GM12878 (cell line): ENCODE measurements around the gene EHHADH. TPM values are rescaled to one million over a fixed set of nuclear protein-coding genes. Genes with fewer than 3 reads are reported as not detected.

ENCODE experiments used
- ATAC-seq: fragments of 200-7000 bp; cut with Tn5 transposase; 3 replicates; pipeline ENCODE4 v1.9.1; 2020; ENCODE audit warnings: mild to moderate bottlenecking, moderate library complexity
- BruUV-seq: library from RNA; stranded (reverse); fragments of 400-500 nt; replicated peaks from 2 replicates; lab custom pipeline; 2021; lab: Mats Ljungman, UMichigan
- CTCF ChIA-PET: fragments of 300-600 bp; sonication (Branson Sonifier 250); formaldehyde crosslinking; extraction: SDS; loops from one replicate; lab custom pipeline; 2021; ENCODE audit warnings: inconsistent platforms; lab: Yijun Ruan, JAX
- POLR2A ChIA-PET: fragments of 350-600 bp; formaldehyde crosslinking; extraction: SDS; loops from one replicate; lab custom pipeline; 2021; ENCODE audit warnings: inconsistent platforms; lab: Charles Lee
- RAD21 ChIA-PET: fragments of 300-600 bp; sonication (Branson Sonifier 250); formaldehyde crosslinking; loops from one replicate; lab custom pipeline; 2023; ENCODE audit warnings: antibody characterized with exemption; ENCODE audit not compliant: unreplicated experiment; lab: Charles Lee
- SMC1A ChIA-PET: fragments of 300-600 bp; sonication (Branson Sonifier 250); formaldehyde crosslinking; loops from one replicate; lab custom pipeline; 2023; ENCODE audit not compliant: unreplicated experiment, uncharacterized antibody; lab: Charles Lee
- DNase-seq: peaks from one replicate; pipeline ENCODE4 v3.0.0-alpha.2; 2011; ENCODE audit warnings: low read depth, low spot score
- FAIRE-seq: peaks from 3 replicates; lab custom pipeline; 2011; peaks lifted over from hg19 to GRCh38; lab: Jason Lieb, UNC
- H2AFZ ChIP-seq: 2 replicates; pipeline ENCODE4 v1.6.0; 2011; ENCODE audit warnings: low read depth, low read length, control low read depth; ENCODE audit not compliant: control insufficient read depth
- H3K27ac ChIP-seq: 2 replicates; pipeline ENCODE4 v1.5.1; 2011; ENCODE audit warnings: control low read depth; ENCODE audit not compliant: control insufficient read depth, insufficient read depth
- H3K27me3 ChIP-seq, 2 experiments: replicated peaks in 1 of 2; 2 replicates each; pipeline versions ENCODE4 v1.6.0 to v1.6.1; 2011; ENCODE audit warnings: low read length in 1 of 2; ENCODE audit not compliant: control insufficient read depth in 2 of 2, insufficient read depth in 2 of 2
- H3K36me3 ChIP-seq, 2 experiments: 2 replicates each; pipeline ENCODE4 v1.5.1; 2011; ENCODE audit warnings: low read length in 1 of 2; ENCODE audit not compliant: control insufficient read depth in 2 of 2, insufficient read depth in 2 of 2
- H3K4me1 ChIP-seq: 2 replicates; pipeline ENCODE4 v1.6.1; 2011; ENCODE audit warnings: mild to moderate bottlenecking, low read length, moderate library complexity, mixed read lengths; ENCODE audit not compliant: control insufficient read depth, insufficient read depth
- H3K4me2 ChIP-seq: 2 replicates; pipeline ENCODE4 v1.6.0; 2011; ENCODE audit warnings: control low read depth; ENCODE audit not compliant: control insufficient read depth, insufficient read depth
- H3K4me3 ChIP-seq: fragments of 200-600 bp; sonication (generic); 2 replicates; pipeline ENCODE4 v1.5.1; 2016
- H3K79me2 ChIP-seq: 2 replicates; pipeline ENCODE4 v1.6.0; 2011; ENCODE audit warnings: low read length; ENCODE audit not compliant: control insufficient read depth, insufficient read depth
- H3K9ac ChIP-seq: 2 replicates; pipeline ENCODE4 v1.8.0; 2011; ENCODE audit warnings: low read length, control low read depth, mixed read lengths; ENCODE audit not compliant: control insufficient read depth, insufficient read depth
- H3K9me3 ChIP-seq: replicated peaks from 3 replicates; pipeline ENCODE4 v1.5.1; 2011; ENCODE audit warnings: mild to moderate bottlenecking, low read length; ENCODE audit not compliant: control insufficient read depth, insufficient read depth
- H4K20me1 ChIP-seq: 2 replicates; pipeline ENCODE4 v1.6.0; 2011; ENCODE audit not compliant: control insufficient read depth, insufficient read depth
- ATF2 ChIP-seq: IDR thresholded peaks from 2 replicates; pipeline ENCODE4 v1.6.1; 2012; ENCODE audit warnings: low read length, inconsistent platforms
- BCL11A ChIP-seq: IDR thresholded peaks from 2 replicates; pipeline ENCODE4 v1.6.1; 2011; ENCODE audit warnings: low read depth, low read length
- CREB1 ChIP-seq: IDR thresholded peaks from 2 replicates; pipeline ENCODE4 v1.6.1; 2012; ENCODE audit warnings: low read depth, mild to moderate bottlenecking, inconsistent platforms
- ETV6 ChIP-seq, 2 experiments: fragments of 450-650 bp in 1 of 2; IDR thresholded peaks in 1 of 2; conservative IDR thresholded peaks in 1 of 2; 2 replicates each; pipeline ENCODE4 v1.6.1; 2014; ENCODE audit warnings: antibody characterized with exemption in 1 of 2, borderline replicate concordance in 1 of 2, low read depth in 1 of 2, mild to moderate bottlenecking in 1 of 2, moderate library complexity in 1 of 2
- FOXM1 ChIP-seq: IDR thresholded peaks from 2 replicates; pipeline ENCODE4 v1.6.1; 2012; ENCODE audit warnings: low read depth, mild to moderate bottlenecking, inconsistent platforms, low read length, moderate library complexity
- HDAC2 ChIP-seq: fragments of 200-600 bp; sonication (generic); IDR thresholded peaks from 2 replicates; pipeline ENCODE4 v1.6.1; 2017
- HDAC6 ChIP-seq: fragments of 200-600 bp; sonication (generic); IDR thresholded peaks from one replicate; pipeline ENCODE4 v1.8.0; 2017; ENCODE audit warnings: antibody characterized with exemption; ENCODE audit not compliant: unreplicated experiment
- JUNB ChIP-seq: IDR thresholded peaks from 2 replicates; pipeline ENCODE4 v1.6.1; 2016; ENCODE audit warnings: antibody characterized with exemption, mild to moderate bottlenecking
- KLF5 ChIP-seq: fragments of 450-650 bp; IDR thresholded peaks from 2 replicates; pipeline ENCODE4 v1.6.1; 2014; ENCODE audit warnings: mild to moderate bottlenecking; ENCODE audit not compliant: partially characterized antibody
- NBN ChIP-seq: fragments of 450-650 bp; IDR thresholded peaks from 2 replicates; pipeline ENCODE4 v1.6.1; 2016
- NR2F1 ChIP-seq: fragments of 450-650 bp; conservative IDR thresholded peaks from 2 replicates; pipeline ENCODE4 v1.6.1; 2017; ENCODE audit warnings: mild to moderate bottlenecking
- NRF1 ChIP-seq: conservative IDR thresholded peaks from 2 replicates; pipeline ENCODE4 v1.6.1; 2011; ENCODE audit warnings: mild to moderate bottlenecking, low read depth, low read length, improper control_type of control experiment
- PAX8 ChIP-seq: fragments of 450-650 bp; IDR thresholded peaks from 2 replicates; pipeline ENCODE4 v1.6.1; 2017; ENCODE audit warnings: mild to moderate bottlenecking, moderate library complexity
- RAD51 ChIP-seq: fragments of 450-650 bp; IDR thresholded peaks from 2 replicates; pipeline ENCODE4 v1.6.1; 2016; ENCODE audit warnings: moderate library complexity, mild to moderate bottlenecking, inconsistent platforms
- SMAD1 ChIP-seq: fragments of 450-650 bp; IDR thresholded peaks from 2 replicates; pipeline ENCODE4 v1.6.1; 2018; ENCODE audit warnings: mild to moderate bottlenecking, low read depth; ENCODE audit not compliant: partially characterized antibody
- SMC3 ChIP-seq: IDR thresholded peaks from 2 replicates; pipeline ENCODE4 v1.6.1; 2011; ENCODE audit warnings: low read length, improper control_type of control experiment, borderline replicate concordance
- STAT1 ChIP-seq: fragments of 450-650 bp; conservative IDR thresholded peaks from 2 replicates; pipeline ENCODE4 v1.6.1; 2014; ENCODE audit warnings: antibody characterized with exemption, mild to moderate bottlenecking
- SUPT20H ChIP-seq: IDR thresholded peaks from 2 replicates; pipeline ENCODE4 v1.6.1; 2011; ENCODE audit warnings: low read depth, mild to moderate bottlenecking, low read length, moderate library complexity, borderline replicate concordance; ENCODE audit not compliant: control insufficient read depth
- TAF1 ChIP-seq: IDR thresholded peaks from 2 replicates; pipeline ENCODE4 v1.6.1; 2011; ENCODE audit warnings: mild to moderate bottlenecking, low read depth, low read length, borderline replicate concordance
- TCF7 ChIP-seq: IDR thresholded peaks from 2 replicates; pipeline ENCODE4 v1.6.1; 2014; ENCODE audit warnings: antibody characterized with exemption, borderline replicate concordance
- YY1 ChIP-seq: IDR thresholded peaks from 2 replicates; pipeline ENCODE4 v1.6.1; 2011; ENCODE audit warnings: low read depth, mild to moderate bottlenecking, low read length
- WGBS: methylation state at CpG from one replicate; pipeline ENCODE4 v1.1.6; 2016; ENCODE audit warnings: low lambda C conversion rate; ENCODE audit not compliant: insufficient replicate concordance, insufficient coverage; ENCODE audit errors: missing lambda C conversion rate; 5-methylcytosine and 5-hydroxymethylcytosine counted together
- in situ Hi-C: fragments of 300-500 bp; cut with MboI; formaldehyde crosslinking; loops from 9 replicates; pipeline ENCODE4 v1.14.3; 2018; ENCODE audit warnings: mixed read lengths
- intact Hi-C: fragments of 100-400 bp; cut with micrococcal nuclease; formaldehyde crosslinking; loops from one replicate; pipeline ENCODE4 v1.14.2; 2022; ENCODE audit not compliant: unreplicated experiment
- polyA plus RNA-seq, 11 experiments: library from polyadenylated mRNA; depleted of rRNA in 4 of 11; unstranded in 6 of 11; stranded (reverse) in 5 of 11; fragments of >200 nt; fragmentation: Nextera tagmentation in 4 of 11; fragmentation: Illumina TruSeq in 1 of 11; extraction: Ambion mirVana in 4 of 11; extraction: Trizol in 1 of 11; gene quantifications; 1 replicate in 1 of 11; 2 replicates in 10 of 11; pipeline versions ENCODE4 v1.2.1 to v1.2.3, GENCODE V29; 2011 to 2016; ENCODE audit warnings: inconsistent platforms in 2 of 11, missing spikeins in 2 of 11, low read depth in 1 of 11
- total RNA-seq, 4 experiments: library from RNA; depleted of rRNA in 3 of 4; stranded (reverse); fragments of >200 nt in 3 of 4; fragmentation: Illumina TruSeq in 1 of 4; extraction: Trizol in 1 of 4; gene quantifications; 2 replicates each; pipeline versions ENCODE4 v1.2.1 to v1.2.3, GENCODE V29; 2013 to 2021

Gene EHHADH
- total and polyA plus RNA-seq, 10 of the 15 experiments (the other 5 are each of a cell fraction or from before 2014, with no cell fraction given): 0.96 to 8.4 (median 5.3) TPM

- ATAC-seq (no peak), DNase-seq (no peak), FAIRE-seq (no peak)
- ChIA-PET SMC1A (no interaction called here), CTCF (no interaction called here), RAD21 (interaction anchor here (1.5 kb wide), 1 partner anchor 33 kb away, joined by 3 read pairs; no protein-coding TSS in a partner anchor), POLR2A (no interaction called here)
- 78% methylated on average over 5 of the region's 5 CpGs for WGBS
- intact Hi-C loops: no loop called here
- Histone ChIP-seq H2AFZ (no peak overlapping the region), H3K27ac (no peak overlapping the region), H3K4me1 (peaks cover 11% of the 10 kb centered on the region), H4K20me1 (no peaks in the 10 kb centered on the region), H3K4me3 (no peak overlapping the region), H3K79me2 (no peaks in the 10 kb centered on the region), H3K9me3 (no peaks in the 10 kb centered on the region), H3K27me3 (no peaks in the 10 kb centered on the region), H3K4me2 (no peak overlapping the region), H3K36me3 (no peaks in the 10 kb centered on the region), H3K9ac (no peak overlapping the region)
- in situ Hi-C loops: no loop called here
- TF ChIP-seq NBN (no peak), ATF2 (no peak), KLF5 (no peak)
- BruUV-seq: no TSS peak
Measured at GRCh38 chr3:185212559-185212958, 41.3 kb downstream of the EHHADH start.

GRCh38 chr3:185212086-185212485 is 41.8 kb downstream of the EHHADH start:
- in situ Hi-C loops: no loop called here
- Histone ChIP-seq H4K20me1 (no peaks in the 10 kb centered on the region), H3K4me2 (no peak overlapping the region), H3K4me1 (peaks cover 15% of the 10 kb centered on the region), H3K79me2 (no peaks in the 10 kb centered on the region), H2AFZ (no peak overlapping the region), H3K9me3 (no peaks in the 10 kb centered on the region), H3K9ac (no peak overlapping the region), H3K4me3 (no peak overlapping the region), H3K27me3 (no peaks in the 10 kb centered on the region), H3K36me3 (no peaks in the 10 kb centered on the region), H3K27ac (no peak overlapping the region)
- DNase-seq (no peak), FAIRE-seq (no peak), ATAC-seq (no peak)
- WGBS: 70% methylated on average over 4 of the region's 4 CpGs
- ChIA-PET SMC1A (interaction anchor here (1.1 kb wide), 1 partner anchor 33 kb away, joined by 3 read pairs; no protein-coding TSS in a partner anchor), RAD21 (no interaction called here), CTCF (no interaction called here), POLR2A (no interaction called here)
- intact Hi-C loops: no loop called here
- BruUV-seq: no TSS peak
- TF ChIP-seq BCL11A (no peak), RAD51 (no peak), TCF7 (no peak), TAF1 (no peak), STAT1 (no peak), SMC3 (no peak), CREB1 (no peak), YY1 (no peak), SMAD1 (no peak), PAX8 (no peak), NR2F1 (no peak), SUPT20H (no peak), JUNB (no peak), ETV6 (conservative IDR thresholded peaks at IDR 0.05 in 1 of 2, IDR thresholded peaks at IDR 0.05 in 1 of 2; ENCODE audit: borderline replicate concordance in 1 of 2, low read depth in 1 of 2) (no peak), HDAC6 (no peak), NRF1 (no peak), FOXM1 (no peak), HDAC2 (no peak)
